ENCODE results near the gene ARHGAP15.
A peak's percentile ranks its signal among the peaks of the same experiment; 100 is the strongest.
"Not testable (repeated sequence)": the region's sequence is repeated elsewhere in the genome, so short reads cannot be mapped to it uniquely, and the experiment has no call there.

Gene ARHGAP15

GRCh38 chr2:143128681-143129580, at the start of gene ARHGAP15:
ARHGAP15 (plus strand) TSS chr2:143129419.
- DNase-seq, result peak; percentile 77

- no peak for DNase-seq
Observed at GRCh38 chr2:143081616-143082015, 47.6 kb upstream of the ARHGAP15 start.

- no peak for DNase-seq
Observed at GRCh38 chr2:143083636-143084035, 45.6 kb upstream of the ARHGAP15 start.

GRCh38 chr2:143084462-143084861, 44.8 kb upstream of the ARHGAP15 start:
- DNase-seq, result no peak

- no peak for DNase-seq
Observed at GRCh38 chr2:143085125-143085784, 44.0 kb upstream of the ARHGAP15 start.

- DNase-seq, result no peak
Observed at GRCh38 chr2:143087033-143087432, 42.2 kb upstream of the ARHGAP15 start.

GRCh38 chr2:143088388-143088787, 40.8 kb upstream of the ARHGAP15 start:
- DNase-seq, result no peak

- not testable (repeated sequence) for DNase-seq
Observed at GRCh38 chr2:143089520-143089919, 39.7 kb upstream of the ARHGAP15 start.

GRCh38 chr2:143110758-143111428, 18.3 kb upstream of the ARHGAP15 start:
- DNase-seq, result peak; percentile 58

GRCh38 chr2:143117225-143117624, 12.0 kb upstream of the ARHGAP15 start:
- no peak for DNase-seq

- no peak for DNase-seq
Observed at GRCh38 chr2:143121079-143121478, 8.1 kb upstream of the ARHGAP15 start.

- no peak for DNase-seq
Observed at GRCh38 chr2:143121957-143122356, 7.3 kb upstream of the ARHGAP15 start.

- DNase-seq, result no peak
Observed at GRCh38 chr2:143123911-143124310, 5.3 kb upstream of the ARHGAP15 start.

GRCh38 chr2:143124445-143124844, 4.8 kb upstream of the ARHGAP15 start:
- no peak for DNase-seq

- no peak for DNase-seq
Observed at GRCh38 chr2:143125717-143126116, 3.5 kb upstream of the ARHGAP15 start.

- no peak for DNase-seq
Observed at GRCh38 chr2:143132355-143132754, 3.1 kb downstream of the ARHGAP15 start.

GRCh38 chr2:143133783-143134182, 4.6 kb downstream of the ARHGAP15 start:
- DNase-seq, result no peak

GRCh38 chr2:143138292-143138691, 9.1 kb downstream of the ARHGAP15 start:
- DNase-seq, result no peak

GRCh38 chr2:143139835-143140393, 10.7 kb downstream of the ARHGAP15 start:
- no peak for DNase-seq

GRCh38 chr2:143140864-143141661, 11.8 kb downstream of the ARHGAP15 start:
- no peak for DNase-seq

- DNase-seq, result no peak
Observed at GRCh38 chr2:143142598-143142997, 13.4 kb downstream of the ARHGAP15 start.

- no peak for DNase-seq
Observed at GRCh38 chr2:143144813-143145455, 15.7 kb downstream of the ARHGAP15 start.

Data from CD4-positive, alpha-beta T cell treated with Interleukin-15 for 1 hour (primary cell).